Left colon (tissue), 2 donors: ENCODE results near the gene TMPRSS5. TPM values are rescaled to one million over a fixed set of nuclear protein-coding genes. Genes with fewer than 3 reads are reported as not detected.
"Not testable (repeated sequence)": the region's sequence is repeated elsewhere in the genome, so short reads cannot be mapped to it uniquely, and the experiment has no call there.

Source experiments
- ATAC-seq: fragments of 200-7000 bp; cut with Tn5 transposase; one replicate; pipeline ENCODE4 v1.9.1; 2020; ENCODE audit warnings: mild to moderate bottlenecking, moderate library complexity
- DNase-seq, 2 donors: peaks; one replicate each; pipeline ENCODE4 v3.0.0-alpha.2; 2020
- intact Hi-C, 2 donors: fragments of 100-400 bp; cut with DNase I in 1 of 2; cut with micrococcal nuclease in 1 of 2; formaldehyde crosslinking; loops; one replicate each; pipeline versions ENCODE4 v1.11.2 to v1.14.0; 2022; cut with DNase I, micrococcal nuclease
- total RNA-seq, 2 donors: library from RNA; stranded (reverse); fragmentation: NEBNext Ultra II Directional; extraction: Animal tissue kit (Norgen Biotek cat#: 25700); gene quantifications; one replicate each; pipeline ENCODE4 v1.2.1, GENCODE V29; 2021
- donor health status: DM: no; HTN: no; CAD: no.
- donor health status: DM: yes; HTN: yes; CAD: no.

TMPRSS5 gene
- total RNA-seq, 2 donors from 2014 or later: 0.47 to 0.73 TPM

GRCh38 chr11:113675003-113675561 lies 31.0 kb downstream of the TMPRSS5 start:
- ATAC-seq: no peak
- intact Hi-C loops: no loop called here
- no peak for DNase-seq

- intact Hi-C loops: no loop called here
- ATAC-seq (no peak), DNase-seq (no peak)
Measured at GRCh38 chr11:113674397-113674685, 31.8 kb downstream of the TMPRSS5 start.

- intact Hi-C loops: no loop called here
- no peak for DNase-seq
- ATAC-seq: no peak
Measured at GRCh38 chr11:113673550-113674396, 32.3 kb downstream of the TMPRSS5 start.

- intact Hi-C loops, DNase-seq, ATAC-seq: not testable (repeated sequence)
Measured at GRCh38 chr11:113671914-113672313, 34.2 kb downstream of the TMPRSS5 start.

- ATAC-seq: no peak
- no peak for DNase-seq
- intact Hi-C loops: no loop called here
Measured at GRCh38 chr11:113670831-113671215, 35.3 kb downstream of the TMPRSS5 start.

GRCh38 chr11:113670149-113670830 lies 35.8 kb downstream of the TMPRSS5 start:
- intact Hi-C loops: no loop called here
- no peak for ATAC-seq

GRCh38 chr11:113668255-113668654 lies 37.9 kb downstream of the TMPRSS5 start:
- DNase-seq: no peak
- peak; percentile 50 for ATAC-seq
- intact Hi-C loops: no loop called here

More at GRCh38 chr11:113670149-113670830, 35.8 kb downstream of the TMPRSS5 start:
- no peak for DNase-seq

- intact Hi-C loops: no loop called here
- DNase-seq (no peak), ATAC-seq (no peak)
Measured at GRCh38 chr11:113667801-113668200, 38.3 kb downstream of the TMPRSS5 start.

- intact Hi-C loops: no loop called here
- ATAC-seq: no peak
- DNase-seq: no peak
Measured at GRCh38 chr11:113666584-113666983, 39.5 kb downstream of the TMPRSS5 start.

- ATAC-seq: peak; percentile 77
- intact Hi-C loops: no loop called here
- DNase-seq: no peak
Measured at GRCh38 chr11:113664981-113665710, 41.0 kb downstream of the TMPRSS5 start.

GRCh38 chr11:113664069-113664980 lies 41.8 kb downstream of the TMPRSS5 start:
- DNase-seq (no peak), ATAC-seq (peak; percentile 73)
- intact Hi-C loops: no loop called here

GRCh38 chr11:113663567-113663966 lies 42.5 kb downstream of the TMPRSS5 start:
- DNase-seq: no peak
- no peak for ATAC-seq
- intact Hi-C loops: no loop called here

GRCh38 chr11:113655771-113656170 lies 50.3 kb downstream of the TMPRSS5 start:
- no peak for ATAC-seq
- intact Hi-C loops: no loop called here
- no peak for DNase-seq

GRCh38 chr11:113651023-113651422 lies 55.1 kb downstream of the TMPRSS5 start:
- intact Hi-C loops: no loop called here
- ATAC-seq (no peak), DNase-seq (no peak)

GRCh38 chr11:113649311-113649710 lies 56.8 kb downstream of the TMPRSS5 start:
- intact Hi-C loops: no loop called here
- ATAC-seq: no peak

GRCh38 chr11:113647856-113648255 lies 58.3 kb downstream of the TMPRSS5 start:
- DNase-seq (no peak), ATAC-seq (no peak)
- intact Hi-C loops: no loop called here

More at GRCh38 chr11:113649311-113649710, 56.8 kb downstream of the TMPRSS5 start:
- DNase-seq: no peak

GRCh38 chr11:113647108-113647507 lies 59.0 kb downstream of the TMPRSS5 start:
- intact Hi-C loops: no loop called here
- ATAC-seq: no peak
- no peak for DNase-seq

- intact Hi-C loops: no loop called here
- ATAC-seq (no peak), DNase-seq (no peak)
Measured at GRCh38 chr11:113645593-113646349, 60.3 kb downstream of the TMPRSS5 start.
